Measurements from ENCODE around the gene CADPS. TPM values are rescaled to one million over a fixed set of nuclear protein-coding genes. Genes with fewer than 3 reads are reported as not detected.
A peak's percentile ranks its signal among the peaks of the same experiment; 100 is the strongest.

The CADPS gene
- polyA plus RNA-seq, 1 donor from 2014 or later = 118 TPM

- Histone ChIP-seq H3K9me2 (ENCODE audit: insufficient read depth, low read length) (no peaks in the 10 kb centered on the region), H3K27me3 (ENCODE audit: insufficient read depth, low read depth, low read length) (no peaks in the 10 kb centered on the region), H3K36me3 (ENCODE audit: insufficient read depth, low read length) (no peaks in the 10 kb centered on the region), H3K79me2 (replicated peaks; ENCODE audit: insufficient read depth, low read length) (no peaks in the 10 kb centered on the region), H2AFZ (ENCODE audit: low read depth, low read length) (no peak overlapping the region), H3K4me3 (ENCODE audit: low read length) (no peak overlapping the region), H3K4me2 (ENCODE audit: low read length) (no peak overlapping the region), H3K9me3 (ENCODE audit: low read length) (no peaks in the 10 kb centered on the region), H3K9ac (ENCODE audit: low read length) (no peak overlapping the region), H3F3A (ENCODE audit: insufficient read depth, low read length, poor library complexity, severe bottlenecking) (no peaks in the 10 kb centered on the region), H4K20me1 (ENCODE audit: insufficient read depth) (no peaks in the 10 kb centered on the region), H3K27ac (ENCODE audit: low read length) (no peak overlapping the region)
- no peak for TF ChIP-seq EZH2 (IDR thresholded peaks at IDR 0.05; ENCODE audit: borderline replicate concordance, insufficient read depth, low read length, poor library complexity, severe bottlenecking)
- no peak for TF ChIP-seq CTCF (IDR thresholded peaks at IDR 0.05; ENCODE audit: poor library complexity, severe bottlenecking)
- TF ChIP-seq RAD21 (conservative IDR thresholded peaks at IDR 0.05) = no peak
- no peak for TF ChIP-seq REST (IDR thresholded peaks at IDR 0.05; ENCODE audit: borderline replicate concordance)
- TF ChIP-seq TAF1 (IDR thresholded peaks at IDR 0.05; ENCODE audit: low read depth) = no peak
- no peak for TF ChIP-seq EP300 (conservative IDR thresholded peaks at IDR 0.05; ENCODE audit: poor library complexity, severe bottlenecking)
- no peak for TF ChIP-seq MXI1 (conservative IDR thresholded peaks at IDR 0.05; ENCODE audit: poor library complexity, severe bottlenecking)
- no peak for TF ChIP-seq SMC3 (conservative IDR thresholded peaks at IDR 0.05; ENCODE audit: poor library complexity)
- no peak for TF ChIP-seq POLR2AphosphoS5 (IDR thresholded peaks at IDR 0.05)
These were observed 251.0 kb downstream of the CADPS start for GRCh38 chr3:62624185-62624584.

GRCh38 chr3:62622553-62623174 lies 252.6 kb downstream of the CADPS start:
- Histone ChIP-seq H2AFZ (ENCODE audit: low read depth, low read length) (no peak overlapping the region), H3F3A (ENCODE audit: insufficient read depth, low read length, poor library complexity, severe bottlenecking) (no peaks in the 10 kb centered on the region), H3K9ac (ENCODE audit: low read length) (no peak overlapping the region), H3K9me3 (ENCODE audit: low read length) (no peaks in the 10 kb centered on the region), H4K20me1 (ENCODE audit: insufficient read depth) (no peaks in the 10 kb centered on the region), H3K36me3 (ENCODE audit: insufficient read depth, low read length) (no peaks in the 10 kb centered on the region), H3K4me2 (ENCODE audit: low read length) (no peak overlapping the region), H3K27ac (ENCODE audit: low read length) (no peak overlapping the region), H3K9me2 (ENCODE audit: insufficient read depth, low read length) (no peaks in the 10 kb centered on the region), H3K79me2 (replicated peaks; ENCODE audit: insufficient read depth, low read length) (no peaks in the 10 kb centered on the region), H3K4me3 (ENCODE audit: low read length) (no peak overlapping the region), H3K27me3 (ENCODE audit: insufficient read depth, low read depth, low read length) (no peaks in the 10 kb centered on the region)
- no peak for TF ChIP-seq REST (IDR thresholded peaks at IDR 0.05; ENCODE audit: borderline replicate concordance)
- TF ChIP-seq EZH2 (IDR thresholded peaks at IDR 0.05; ENCODE audit: borderline replicate concordance, insufficient read depth, low read length, poor library complexity, severe bottlenecking) = no peak
- TF ChIP-seq SMC3 (conservative IDR thresholded peaks at IDR 0.05; ENCODE audit: poor library complexity) = peak; percentile 93
- no peak for TF ChIP-seq EP300 (conservative IDR thresholded peaks at IDR 0.05; ENCODE audit: poor library complexity, severe bottlenecking)
- no peak for TF ChIP-seq TAF1 (IDR thresholded peaks at IDR 0.05; ENCODE audit: low read depth)
- TF ChIP-seq POLR2AphosphoS5 (IDR thresholded peaks at IDR 0.05) = no peak
- TF ChIP-seq RAD21 (conservative IDR thresholded peaks at IDR 0.05) = peak; percentile 89
- peak; percentile 87 for TF ChIP-seq CTCF (IDR thresholded peaks at IDR 0.05; ENCODE audit: poor library complexity, severe bottlenecking)

All from neural cell (in vitro differentiated cells).